Measurements from ENCODE around the gene RANBP9.

- TF ChIP-seq CTCF (IDR thresholded peaks at IDR 0.05) (no peak), POLR2A (IDR thresholded peaks at IDR 0.05) (no peak)
These were observed 43.2 kb downstream of the RANBP9 start for GRCh38 chr6:13668291-13668928.

Data from body of pancreas (tissue), 4 donors.